Stimulated activated naive B cell treated with anti-CD40 and anti-IgM and Interleukin-4, amounts not matched to agents 10 μg/mL and 1 μg/mL and 100 μg/mL, for 72 hours (primary cell): ENCODE data around the gene CDH13.

Source experiments
- ATAC-seq, 2 donors: fragments of 150-1000 bp; cut with Tn5 transposase; replicated peaks; 2 replicates each; pipeline ENCODE4 v1.10.0; 2021; ENCODE audit warnings: moderate library complexity in 1 of 2
- DNase-seq: peaks from one replicate; pipeline ENCODE4 v3.0.0; 2021
- H3K27ac Mint-ChIP-seq: one replicate; pipeline ENCODE4 v1.8.0; 2022; ENCODE audit warnings: mild to moderate bottlenecking, mixed read lengths
- H3K27me3 Mint-ChIP-seq, 2 donors: one replicate each; pipeline ENCODE4 v1.8.0; 2022; ENCODE audit warnings: mixed read lengths in 2 of 2
- H3K36me3 Mint-ChIP-seq, 2 donors: one replicate each; pipeline ENCODE4 v1.8.0; 2022; ENCODE audit warnings: mixed read lengths in 2 of 2, mild to moderate bottlenecking in 1 of 2
- H3K4me1 Mint-ChIP-seq, 2 donors: one replicate each; pipeline ENCODE4 v1.8.0; 2022; ENCODE audit warnings: mixed read lengths in 2 of 2, mild to moderate bottlenecking in 1 of 2
- H3K4me3 Mint-ChIP-seq, 2 donors: one replicate each; pipeline ENCODE4 v1.8.0; 2022; ENCODE audit warnings: mild to moderate bottlenecking in 2 of 2, mixed read lengths in 2 of 2, moderate library complexity in 1 of 2
- H3K9me3 Mint-ChIP-seq, 2 donors: one replicate each; pipeline ENCODE4 v1.8.0; 2022; ENCODE audit warnings: mixed read lengths in 2 of 2, mild to moderate bottlenecking in 1 of 2

CDH13 gene

DNA sequence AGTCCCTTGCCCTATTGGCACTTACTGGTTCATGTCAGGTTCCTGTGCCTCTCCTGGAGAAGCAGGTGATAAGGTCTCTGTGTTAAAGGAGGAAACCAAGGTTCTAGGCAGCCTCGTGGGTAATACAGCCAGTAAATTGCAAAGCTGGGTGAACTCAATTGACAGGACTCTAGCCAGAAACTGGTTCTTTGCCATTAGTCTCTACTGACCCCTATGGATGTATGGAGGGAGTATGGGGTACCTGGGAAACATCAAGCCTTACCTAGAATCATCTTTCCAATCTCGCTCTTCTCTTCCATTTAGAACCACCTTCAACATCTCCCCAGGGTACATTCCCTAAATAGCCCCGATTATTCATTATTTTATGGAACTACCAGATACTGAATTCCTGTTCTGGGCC lies 169.3 kb downstream of the CDH13 start:
- DNase-seq (no peak), ATAC-seq (no peak)
- no peaks in the 10 kb centered on the region for H3K36me3 Mint-ChIP-seq
- H3K9me3 Mint-ChIP-seq: no peaks in the 10 kb centered on the region
- no peak overlapping the region for H3K27ac Mint-ChIP-seq
- no peak overlapping the region for H3K4me3 Mint-ChIP-seq
- H3K4me1 Mint-ChIP-seq: no peaks in the 10 kb centered on the region
- H3K27me3 Mint-ChIP-seq: no peaks in the 10 kb centered on the region

GRCh38 chr16:82801361-82801760 lies 174.6 kb downstream of the CDH13 start:
- peak; percentile 41 to 81 for ATAC-seq
- DNase-seq: peak; percentile 15
- H3K27ac Mint-ChIP-seq: no peak overlapping the region

GRCh38 chr16:82805866-82806265 lies 179.1 kb downstream of the CDH13 start:
- no peaks in the 10 kb centered on the region for H3K4me1 Mint-ChIP-seq
- no peak overlapping the region for H3K27ac Mint-ChIP-seq
- no peak overlapping the region for H3K4me3 Mint-ChIP-seq
- ATAC-seq (no peak), DNase-seq (no peak)
- H3K9me3 Mint-ChIP-seq: no peaks in the 10 kb centered on the region
- H3K27me3 Mint-ChIP-seq: peaks cover 0 to 4% of the 10 kb centered on the region in 2 donors
- no peaks in the 10 kb centered on the region for H3K36me3 Mint-ChIP-seq

More at GRCh38 chr16:82801361-82801760, 174.6 kb downstream of the CDH13 start:
- Mint-ChIP-seq H3K27me3 (peaks cover 0 to 4% of the 10 kb centered on the region in 2 donors), H3K4me1 (no peaks in the 10 kb centered on the region), H3K9me3 (no peaks in the 10 kb centered on the region), H3K4me3 (no peak overlapping the region), H3K36me3 (no peaks in the 10 kb centered on the region)

GRCh38 chr16:82807311-82807710 lies 180.5 kb downstream of the CDH13 start:
- Mint-ChIP-seq H3K27ac (no peak overlapping the region), H3K27me3 (peaks cover 0 to 4% of the 10 kb centered on the region in 2 donors), H3K36me3 (no peaks in the 10 kb centered on the region), H3K9me3 (no peaks in the 10 kb centered on the region), H3K4me1 (no peaks in the 10 kb centered on the region), H3K4me3 (no peak overlapping the region)
- DNase-seq (no peak), ATAC-seq (no peak)

- H3K36me3 Mint-ChIP-seq: no peaks in the 10 kb centered on the region
- no peaks in the 10 kb centered on the region for H3K4me1 Mint-ChIP-seq
These were observed 181.3 kb downstream of the CDH13 start for GRCh38 chr16:82808036-82808435.

DNA sequence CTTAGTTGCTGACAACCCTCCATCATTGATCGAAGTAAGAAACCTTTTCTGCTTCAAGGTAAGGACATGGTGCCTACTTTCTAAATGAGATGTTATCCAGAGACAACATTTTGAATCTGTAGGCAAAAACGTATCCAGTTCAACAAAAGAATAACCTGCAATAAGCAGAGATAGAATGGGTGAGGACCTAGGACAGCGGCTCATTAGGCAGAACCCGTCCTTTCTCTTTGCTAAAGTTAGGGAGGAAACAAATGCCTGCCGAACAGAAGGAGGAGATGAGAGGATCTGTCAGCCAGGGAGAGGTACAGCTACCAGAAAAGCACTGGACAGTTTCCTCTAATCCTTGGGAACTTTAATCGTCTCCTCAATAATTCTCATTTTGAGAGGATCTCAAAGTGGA lies 183.3 kb downstream of the CDH13 start:
- peaks cover 0 to 2% of the 10 kb centered on the region in 2 donors for H3K27me3 Mint-ChIP-seq
- H3K4me1 Mint-ChIP-seq: no peaks in the 10 kb centered on the region
- H3K36me3 Mint-ChIP-seq: no peaks in the 10 kb centered on the region
- H3K9me3 Mint-ChIP-seq: no peaks in the 10 kb centered on the region
- no peak for ATAC-seq
- DNase-seq: no peak
- H3K4me3 Mint-ChIP-seq: no peak overlapping the region
- no peak overlapping the region for H3K27ac Mint-ChIP-seq

More at GRCh38 chr16:82808036-82808435, 181.3 kb downstream of the CDH13 start:
- Mint-ChIP-seq H3K27ac (no peak overlapping the region), H3K9me3 (no peaks in the 10 kb centered on the region), H3K27me3 (peaks cover 0 to 4% of the 10 kb centered on the region in 2 donors), H3K4me3 (no peak overlapping the region)
- ATAC-seq: no peak
- no peak for DNase-seq

- DNase-seq (no peak), ATAC-seq (no peak)
- Mint-ChIP-seq H3K9me3 (no peaks in the 10 kb centered on the region), H3K27ac (no peak overlapping the region), H3K36me3 (no peaks in the 10 kb centered on the region), H3K4me3 (no peak overlapping the region), H3K4me1 (no peaks in the 10 kb centered on the region), H3K27me3 (peaks cover 0 to 5% of the 10 kb centered on the region in 2 donors)
These were observed 187.3 kb downstream of the CDH13 start for GRCh38 chr16:82814059-82814458.

- no peak for ATAC-seq
- no peak overlapping the region for H3K27ac Mint-ChIP-seq
These were observed 192.5 kb downstream of the CDH13 start for GRCh38 chr16:82819286-82819685.

DNA sequence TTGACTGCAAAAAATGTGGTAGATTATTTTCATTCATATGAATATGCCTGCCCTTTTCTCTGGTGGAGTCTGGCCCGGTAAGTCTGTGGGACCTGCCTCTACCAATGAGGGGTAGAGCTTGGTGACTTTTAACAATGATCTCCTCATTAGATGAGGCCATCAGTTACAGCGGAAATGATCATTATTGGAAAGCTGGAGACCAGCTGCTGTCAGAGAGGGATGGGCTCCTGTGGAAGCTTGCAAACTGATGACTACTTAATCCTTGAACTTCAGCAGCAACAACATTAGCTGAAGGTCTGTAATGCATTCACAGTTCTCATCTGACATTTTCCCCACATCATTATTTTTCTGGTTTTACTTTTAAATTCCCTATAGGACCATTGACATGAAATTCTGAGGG lies 194.1 kb downstream of the CDH13 start:
- H3K36me3 Mint-ChIP-seq: no peaks in the 10 kb centered on the region
- no peaks in the 10 kb centered on the region for H3K4me1 Mint-ChIP-seq
- no peak overlapping the region for H3K27ac Mint-ChIP-seq
- no peak for ATAC-seq
- H3K9me3 Mint-ChIP-seq: peaks cover 0 to 2% of the 10 kb centered on the region in 2 donors
- H3K27me3 Mint-ChIP-seq: peaks cover 0 to 5% of the 10 kb centered on the region in 2 donors
- no peak overlapping the region for H3K4me3 Mint-ChIP-seq
- no peak for DNase-seq

More at GRCh38 chr16:82819286-82819685, 192.5 kb downstream of the CDH13 start:
- Mint-ChIP-seq H3K27me3 (peaks cover 0 to 5% of the 10 kb centered on the region in 2 donors), H3K4me1 (no peaks in the 10 kb centered on the region), H3K36me3 (no peaks in the 10 kb centered on the region), H3K4me3 (no peak overlapping the region), H3K9me3 (no peaks in the 10 kb centered on the region)
- no peak for DNase-seq

- Mint-ChIP-seq H3K27ac (no peak overlapping the region), H3K4me3 (no peak overlapping the region), H3K4me1 (no peaks in the 10 kb centered on the region), H3K36me3 (no peaks in the 10 kb centered on the region), H3K27me3 (peaks cover 0 to 4% of the 10 kb centered on the region in 2 donors), H3K9me3 (peaks cover 0 to 2% of the 10 kb centered on the region in 2 donors)
- DNase-seq: no peak
- no peak for ATAC-seq
These were observed 197.6 kb downstream of the CDH13 start for GRCh38 chr16:82824408-82824807.

GRCh38 chr16:82829301-82829700 lies 202.5 kb downstream of the CDH13 start:
- Mint-ChIP-seq H3K9me3 (peaks cover 0 to 2% of the 10 kb centered on the region in 2 donors), H3K36me3 (no peaks in the 10 kb centered on the region), H3K27me3 (peaks cover 0 to 4% of the 10 kb centered on the region in 2 donors), H3K27ac (no peak overlapping the region), H3K4me3 (no peak overlapping the region), H3K4me1 (no peaks in the 10 kb centered on the region)
- DNase-seq: no peak
- no peak for ATAC-seq

DNA sequence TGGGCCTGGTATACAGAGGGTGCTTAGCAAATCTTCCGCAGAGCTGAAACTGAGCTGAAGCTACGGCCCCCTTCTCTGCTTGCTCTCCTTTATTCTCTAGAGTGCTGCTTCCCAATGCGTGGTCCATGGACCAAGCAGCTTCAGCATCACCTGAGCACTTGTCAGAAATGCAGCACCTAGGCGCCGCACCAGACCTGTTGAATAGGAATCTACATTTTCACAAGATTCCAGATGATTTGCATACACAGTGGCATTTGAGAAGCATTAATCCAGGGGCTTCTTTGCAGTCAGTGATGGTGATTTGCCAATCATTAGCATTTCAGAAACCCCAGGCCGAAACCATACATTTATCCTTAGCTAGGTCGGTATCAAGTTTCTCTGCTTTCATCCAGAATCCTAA lies 204.2 kb downstream of the CDH13 start:
- Mint-ChIP-seq H3K27ac (no peak overlapping the region), H3K4me3 (no peak overlapping the region), H3K27me3 (peaks cover 0 to 4% of the 10 kb centered on the region in 2 donors), H3K36me3 (no peaks in the 10 kb centered on the region), H3K4me1 (no peaks in the 10 kb centered on the region), H3K9me3 (no peaks in the 10 kb centered on the region)
- ATAC-seq (no peak), DNase-seq (no peak)

GRCh38 chr16:82832821-82833220 lies 206.1 kb downstream of the CDH13 start:
- Mint-ChIP-seq H3K36me3 (no peaks in the 10 kb centered on the region), H3K4me1 (no peaks in the 10 kb centered on the region), H3K27me3 (no peaks in the 10 kb centered on the region), H3K4me3 (no peak overlapping the region), H3K9me3 (no peaks in the 10 kb centered on the region), H3K27ac (no peak overlapping the region)
- DNase-seq (no peak), ATAC-seq (no peak)

- DNase-seq: no peak
- Mint-ChIP-seq H3K36me3 (no peaks in the 10 kb centered on the region), H3K9me3 (no peaks in the 10 kb centered on the region), H3K4me3 (no peak overlapping the region), H3K27ac (no peak overlapping the region), H3K27me3 (no peaks in the 10 kb centered on the region), H3K4me1 (no peaks in the 10 kb centered on the region)
- no peak for ATAC-seq
These were observed 206.7 kb downstream of the CDH13 start for GRCh38 chr16:82833378-82833993.

- Mint-ChIP-seq H3K27me3 (no peaks in the 10 kb centered on the region), H3K4me3 (no peak overlapping the region), H3K9me3 (no peaks in the 10 kb centered on the region), H3K36me3 (no peaks in the 10 kb centered on the region), H3K27ac (no peak overlapping the region), H3K4me1 (no peaks in the 10 kb centered on the region)
- ATAC-seq (no peak), DNase-seq (no peak)
These were observed 207.5 kb downstream of the CDH13 start for GRCh38 chr16:82834151-82834815.
